Measurements from ENCODE around the gene SNPH. TPM values are rescaled to one million over a fixed set of nuclear protein-coding genes. Genes with fewer than 3 reads are reported as not detected.

Gene SNPH
- total and polyA plus RNA-seq, 7 donors: 1.0 to 9.3 (median 3.7) TPM

- Histone ChIP-seq H3K9me3 (no peaks in the 10 kb centered on the region), H3K4me1 (peaks cover 14% of the 10 kb centered on the region), H3K4me3 (no peak overlapping the region), H3K27ac (peak overlapping the region; percentile 55), H3K27me3 (ENCODE audit: insufficient read depth in 3 of 3, low read length in 2 of 3) (no peaks in the 10 kb centered on the region), H3K36me3 (ENCODE audit: insufficient read depth in 1 of 2, low read depth in 1 of 2) (no peaks in the 10 kb centered on the region)
- intact Hi-C loops (cut with DNase I): no loop called here
- TF ChIP-seq, protein P1, sequence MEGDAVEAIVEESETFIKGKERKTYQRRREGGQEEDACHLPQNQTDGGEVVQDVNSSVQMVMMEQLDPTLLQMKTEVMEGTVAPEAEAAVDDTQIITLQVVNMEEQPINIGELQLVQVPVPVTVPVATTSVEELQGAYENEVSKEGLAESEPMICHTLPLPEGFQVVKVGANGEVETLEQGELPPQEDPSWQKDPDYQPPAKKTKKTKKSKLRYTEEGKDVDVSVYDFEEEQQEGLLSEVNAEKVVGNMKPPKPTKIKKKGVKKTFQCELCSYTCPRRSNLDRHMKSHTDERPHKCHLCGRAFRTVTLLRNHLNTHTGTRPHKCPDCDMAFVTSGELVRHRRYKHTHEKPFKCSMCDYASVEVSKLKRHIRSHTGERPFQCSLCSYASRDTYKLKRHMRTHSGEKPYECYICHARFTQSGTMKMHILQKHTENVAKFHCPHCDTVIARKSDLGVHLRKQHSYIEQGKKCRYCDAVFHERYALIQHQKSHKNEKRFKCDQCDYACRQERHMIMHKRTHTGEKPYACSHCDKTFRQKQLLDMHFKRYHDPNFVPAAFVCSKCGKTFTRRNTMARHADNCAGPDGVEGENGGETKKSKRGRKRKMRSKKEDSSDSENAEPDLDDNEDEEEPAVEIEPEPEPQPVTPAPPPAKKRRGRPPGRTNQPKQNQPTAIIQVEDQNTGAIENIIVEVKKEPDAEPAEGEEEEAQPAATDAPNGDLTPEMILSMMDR (IDR thresholded peaks at IDR 0.05): no peak
- ATAC-seq (peak; percentile 86 to 96 (median 92)), DNase-seq (peak in 1 of 2 donors; percentile 78)
- 23 to 36% (median 33%) methylated on average over 5 of the region's 5 CpGs for WGBS, 3 donors
Measured at GRCh38 chr20:1291191-1291741, 25.2 kb downstream of the SNPH start.

DNA sequence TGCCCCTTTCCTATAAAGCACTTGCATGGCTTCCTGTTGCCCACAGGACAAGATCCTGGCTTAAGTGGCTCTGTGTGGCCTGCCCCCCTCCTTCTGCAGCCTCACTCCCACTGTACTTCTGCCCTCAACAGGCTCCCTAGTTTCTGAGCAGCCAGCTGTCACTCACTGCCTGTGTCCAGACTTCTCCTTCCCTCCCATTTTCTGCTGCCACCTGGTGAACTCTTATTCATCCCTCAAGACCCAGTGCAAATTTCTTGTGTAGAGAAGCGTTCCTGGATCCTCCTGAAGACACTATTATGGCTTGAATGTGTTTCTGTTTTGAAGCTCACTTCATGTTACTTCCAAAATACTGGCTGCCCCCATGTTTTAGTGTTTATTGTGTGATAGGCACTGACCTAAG lies 26.5 kb downstream of the SNPH start:
- intact Hi-C loops (cut with DNase I): no loop called here
- TF ChIP-seq, protein P1 (IDR thresholded peaks at IDR 0.05): no peak
- Histone ChIP-seq H3K4me1 (peaks cover 14% of the 10 kb centered on the region), H3K36me3 (ENCODE audit: insufficient read depth in 1 of 2, low read depth in 1 of 2) (no peaks in the 10 kb centered on the region), H3K9me3 (no peaks in the 10 kb centered on the region), H3K4me3 (no peak overlapping the region), H3K27me3 (ENCODE audit: insufficient read depth in 3 of 3, low read length in 2 of 3) (no peaks in the 10 kb centered on the region), H3K27ac (no peak overlapping the region)
- DNase-seq: no peak
- WGBS, 3 donors: 93 to 97% (median 97%) methylated on average over 1 of the region's 1 CpG
- no peak for ATAC-seq

DNA sequence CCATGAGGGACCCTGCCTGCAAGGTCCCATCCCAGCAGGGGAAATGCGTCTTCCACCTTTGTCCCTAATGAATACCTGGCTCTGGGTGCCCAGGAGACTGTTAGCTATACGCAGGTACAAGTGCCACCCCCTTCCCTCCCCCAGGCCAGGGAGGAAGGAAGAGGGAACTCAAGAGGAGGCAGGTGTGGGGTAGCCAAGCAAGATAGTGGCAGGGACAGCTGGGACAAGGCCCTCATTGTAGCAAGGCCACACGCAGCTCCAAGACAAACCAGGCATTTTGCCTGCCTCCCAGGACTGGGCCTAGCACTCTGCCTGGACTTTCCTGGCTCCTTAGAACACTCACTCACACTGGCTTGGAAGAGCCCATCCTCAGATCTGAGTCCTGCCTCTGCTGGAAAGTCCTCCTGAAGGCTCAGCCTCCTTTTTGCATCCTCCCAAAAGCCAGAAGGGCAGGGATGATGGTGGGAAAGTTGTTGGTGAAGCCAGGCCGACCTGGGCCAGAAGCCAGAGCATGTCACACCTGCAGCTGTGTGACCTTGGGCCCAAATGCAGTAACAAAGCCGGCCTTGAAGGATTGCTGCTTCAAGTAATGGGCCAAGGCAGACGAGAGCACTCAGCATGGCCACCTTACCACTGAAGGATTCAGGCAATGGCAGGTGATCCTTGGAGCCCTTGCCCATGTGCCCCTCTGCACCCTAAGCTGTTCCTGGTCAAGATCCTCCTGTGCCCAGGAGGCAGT lies 27.7 kb downstream of the SNPH start:
- TF ChIP-seq, protein P1 (IDR thresholded peaks at IDR 0.05): no peak
- H3K27ac ChIP-seq: no peak overlapping the region
- no peak overlapping the region for H3K4me3 ChIP-seq
- H3K9me3 ChIP-seq: no peaks in the 10 kb centered on the region
- no peak for DNase-seq
- WGBS, 3 donors: 71 to 84% (median 79%) methylated on average over 6 of the region's 6 CpGs
- H3K4me1 ChIP-seq: peaks cover 14% of the 10 kb centered on the region
- H3K36me3 ChIP-seq (ENCODE audit: insufficient read depth in 1 of 2, low read depth in 1 of 2): no peaks in the 10 kb centered on the region
- ATAC-seq: no peak
- no peaks in the 10 kb centered on the region for H3K27me3 ChIP-seq (ENCODE audit: insufficient read depth in 3 of 3, low read length in 2 of 3)
- intact Hi-C loops (cut with DNase I): no loop called here

DNA sequence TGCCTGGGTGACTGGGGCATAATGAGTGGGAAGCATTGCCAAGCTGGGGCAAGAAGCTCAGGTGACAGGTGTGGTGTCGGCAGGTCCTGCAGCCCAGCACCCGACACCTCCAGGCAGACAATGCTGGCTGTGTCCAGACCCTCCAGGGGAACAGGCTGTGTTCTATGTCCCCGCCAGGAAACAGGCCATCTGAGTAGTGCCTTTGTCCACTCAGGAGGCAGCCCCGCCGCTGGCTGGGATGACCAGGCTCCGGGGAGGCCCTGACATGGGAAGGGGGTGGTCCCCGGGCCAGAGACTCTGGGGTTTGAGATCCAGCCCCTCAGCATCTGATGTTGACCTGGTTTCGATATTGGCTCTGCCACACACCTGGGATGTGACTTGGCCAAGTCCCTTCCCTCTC lies 28.4 kb downstream of the SNPH start:
- no peak for DNase-seq
- H3K27me3 ChIP-seq (ENCODE audit: insufficient read depth in 3 of 3, low read length in 2 of 3): no peaks in the 10 kb centered on the region
- TF ChIP-seq, protein P1 (IDR thresholded peaks at IDR 0.05): no peak
- no peaks in the 10 kb centered on the region for H3K9me3 ChIP-seq
- H3K4me3 ChIP-seq: no peak overlapping the region
- H3K36me3 ChIP-seq (ENCODE audit: insufficient read depth in 1 of 2, low read depth in 1 of 2): peaks cover 0 to 3% of the 10 kb centered on the region in 2 donors
- intact Hi-C loops (cut with DNase I): no loop called here
- H3K27ac ChIP-seq: no peak overlapping the region
- no peak for ATAC-seq
- WGBS, 3 donors: 80 to 97% (median 89%) methylated on average over 8 of the region's 8 CpGs
- H3K4me1 ChIP-seq: peaks cover 14% of the 10 kb centered on the region
